ENCODE measurements around the gene CRKL. TPM values are rescaled to one million over a fixed set of nuclear protein-coding genes. Genes with fewer than 3 reads are reported as not detected.

The CRKL gene
- total RNA-seq, 1 experiment from 2014 or later, result 87.7 TPM

DNA sequence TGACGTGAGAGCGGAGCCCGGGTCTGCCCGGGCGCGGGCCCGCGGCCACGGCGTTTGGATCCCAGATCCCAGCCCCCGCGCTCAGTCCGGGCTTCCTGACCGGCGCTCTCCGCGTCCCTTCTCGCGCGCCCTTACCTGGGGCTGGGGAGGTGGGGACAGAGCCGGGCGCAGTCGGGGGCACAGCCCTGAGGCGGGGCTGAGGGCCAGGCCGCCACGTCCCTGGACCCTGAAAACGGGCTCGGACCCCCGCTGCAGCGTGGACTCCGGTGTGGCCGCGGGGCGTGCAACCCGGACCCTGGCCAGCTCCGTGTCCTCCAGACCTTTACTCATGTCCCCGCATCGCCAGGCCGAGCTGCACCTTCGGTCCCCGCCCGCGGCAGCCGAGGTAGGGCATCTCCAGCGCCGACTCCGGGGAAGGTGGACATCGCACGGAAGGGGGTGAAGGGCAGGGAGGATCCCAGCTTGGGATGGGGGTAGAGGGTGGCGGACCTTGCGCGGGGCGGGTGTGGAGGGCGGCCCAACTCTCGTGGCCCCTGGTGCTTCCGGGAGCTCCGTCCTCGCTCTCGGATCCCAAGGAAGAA, 40.0 kb downstream of the CRKL start:
- TF ChIP-seq CBX3 (IDR thresholded peaks at IDR 0.05; ENCODE audit: low read depth) (no peak), FOSL1 (IDR thresholded peaks at IDR 0.05; ENCODE audit: low read depth) (no peak), MAX (IDR thresholded peaks at IDR 0.05) (peak; percentile 34; the same call in 1 of the 2 replicates), POLR2A (IDR thresholded peaks at IDR 0.05; ENCODE audit: borderline replicate concordance, extremely low read depth, insufficient read depth, insufficient read length) (peak; percentile 19), ZFX (IDR thresholded peaks at IDR 0.05) (peak; percentile 58; the same call in 1 of the 2 replicates)

DNA sequence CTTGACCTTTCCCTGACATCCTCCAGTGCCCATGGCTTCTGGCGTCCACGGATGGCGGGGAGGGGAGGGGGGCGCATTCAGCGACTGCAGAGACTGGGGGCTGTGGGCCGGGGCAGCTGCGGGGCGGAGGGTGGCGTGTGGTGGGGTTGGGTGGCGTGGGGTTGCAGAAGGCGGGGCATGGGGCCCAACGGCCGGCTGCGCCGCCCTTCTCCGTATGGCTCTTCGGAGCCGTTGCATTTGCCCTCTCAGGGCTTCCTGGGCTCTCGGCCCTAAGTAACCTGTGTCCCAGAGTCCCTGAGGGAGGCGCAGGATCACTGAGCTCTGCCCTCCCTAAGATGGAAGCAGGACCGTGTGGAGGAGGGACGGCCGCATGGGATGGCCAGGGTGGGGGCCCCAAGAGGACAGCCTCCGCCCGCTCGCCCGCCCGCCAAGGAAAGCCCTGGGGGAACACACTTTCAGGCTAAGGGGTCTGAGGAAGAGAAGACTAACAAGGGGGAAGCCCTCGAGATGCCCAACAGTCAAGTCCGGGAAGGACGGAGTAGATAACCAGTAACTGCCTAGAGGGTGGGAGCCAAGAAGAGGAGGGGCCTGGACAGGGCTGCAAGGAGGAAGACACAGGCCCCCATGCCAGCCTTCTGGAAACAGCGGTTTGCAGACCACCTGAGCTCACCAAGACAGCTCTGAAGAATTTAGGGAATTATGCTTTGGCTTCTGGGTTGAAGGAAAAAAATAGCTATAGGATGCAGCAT, 40.6 kb downstream of the CRKL start:
- Histone ChIP-seq H3K79me2 (ENCODE audit: insufficient read depth, low read length) (peaks cover 21% of the 10 kb centered on the region), H4K20me1 (ENCODE audit: insufficient read depth) (no peaks in the 10 kb centered on the region), H2AFZ (ENCODE audit: low read depth, low read length, poor library complexity, severe bottlenecking) (peak overlapping the region; percentile 42), H3K4me3 (replicated peaks in 1 of 2; ENCODE audit: low read depth in 1 of 2, low read length in 2 of 2) (peak overlapping the region; percentile 81 to 98), H3K27me3 (ENCODE audit: insufficient read depth, low read length) (no peaks in the 10 kb centered on the region), H3K9me3 (ENCODE audit: control insufficient read depth in 1 of 2, insufficient read depth in 1 of 2, low read depth in 1 of 2, low read length in 2 of 2) (no peaks in the 10 kb centered on the region), H3K9me2 (ENCODE audit: insufficient read depth) (no peaks in the 10 kb centered on the region), H3K4me2 (ENCODE audit: low read length) (peak overlapping the region; percentile 96), H3K4me1 (ENCODE audit: control insufficient read depth in 1 of 2, insufficient read depth in 2 of 2, low read length in 2 of 2) (peaks cover 15 to 41% of the 10 kb centered on the region in 2 experiments), H3K9ac (ENCODE audit: low read length) (peak overlapping the region; percentile 96), H3K36me3 (ENCODE audit: control insufficient read depth in 1 of 2, insufficient read depth in 2 of 2, low read length in 2 of 2) (peaks cover 5% of the 10 kb centered on the region in 2 experiments; a peak in 3 of 4 replicates), H3K27ac (ENCODE audit: low read depth, low read length) (peak overlapping the region; percentile 96)
- peak; percentile 66 for ATAC-seq
- TF ChIP-seq POLR2A (IDR thresholded peaks at IDR 0.05; ENCODE audit: borderline replicate concordance, extremely low read depth, insufficient read depth, insufficient read length), result peak; percentile 51
- TF ChIP-seq SIN3A (IDR thresholded peaks at IDR 0.05; ENCODE audit: low read depth), result peak; percentile 52; the same call in 1 of the 2 replicates
- no peak for TF ChIP-seq JUND (IDR thresholded peaks at IDR 0.05)
- 0 out of 2 replicates have a peak, but pooled peaks have one; percentile 30 for TF ChIP-seq MAX (IDR thresholded peaks at IDR 0.05)
- TF ChIP-seq POLR2AphosphoS5 (IDR thresholded peaks at IDR 0.05; ENCODE audit: low read depth, low read length), result peak; percentile 45
- no peak for TF ChIP-seq EZH2 (IDR thresholded peaks at IDR 0.05)
- ChIA-PET POLR2A (interaction anchor here (0.6 to 3.3 kb wide), 6 partner anchors 10 to 140 kb away, joined by 4 to 21 read pairs (median 8); partner anchors contain the start of gene LZTR1), RAD21 (ENCODE audit: low non-redundant PET in 1 of 2, low total read pairs in 2 of 2, uncharacterized antibody in 2 of 2, unreplicated experiment in 2 of 2) (interaction anchor here in 1 of 2 experiments (0.8 kb wide), 1 partner anchor 72 kb away, joined by 3 read pairs; no protein-coding TSS in a partner anchor), CTCF (interaction anchor here (0.6 to 4.4 kb wide), 6 partner anchors 13 to 143 kb away, joined by 3 to 21 read pairs (median 6); partner anchors contain the start of genes CRKL and LZTR1)
- no TSS peak for BruUV-seq (replicated peaks)
- intact Hi-C loops (cut with micrococcal nuclease), result loop anchor here (5.0 kb wide), 1 partner anchor 41 kb away; the partner anchor contains the start of gene CRKL
- DNase-seq (ENCODE audit: low read depth, low spot score), result no peak

More for the DNA sequence above, 40.0 kb downstream of the CRKL start:
- peak overlapping the region; percentile 81 to 98 for H3K4me3 ChIP-seq (replicated peaks in 1 of 2; ENCODE audit: low read depth in 1 of 2, low read length in 2 of 2)
- no peaks in the 10 kb centered on the region for H3K27me3 ChIP-seq (ENCODE audit: insufficient read depth, low read length)
- peak overlapping the region; percentile 96 for H3K4me2 ChIP-seq (ENCODE audit: low read length)
- intact Hi-C loops (cut with micrococcal nuclease), result loop anchor here (5.0 kb wide), 1 partner anchor 40 kb away; the partner anchor contains the start of gene CRKL
- CTCF ChIA-PET, result interaction anchor here (0.6 to 4.4 kb wide), 11 partner anchors 10 to 153 kb away, joined by 3 to 21 read pairs (median 5); partner anchors contain the start of genes CRKL and LZTR1
- ATAC-seq, result peak; percentile 57
- H3K79me2 ChIP-seq (ENCODE audit: insufficient read depth, low read length), result peaks cover 28% of the 10 kb centered on the region
- H4K20me1 ChIP-seq (ENCODE audit: insufficient read depth), result peaks cover 2% of the 10 kb centered on the region; the same call in 1 of the 2 replicates
- H3K9ac ChIP-seq (ENCODE audit: low read length), result peak overlapping the region; percentile 96
- no peak for DNase-seq (ENCODE audit: low read depth, low spot score)
- no peaks in the 10 kb centered on the region for H3K9me3 ChIP-seq (ENCODE audit: control insufficient read depth in 1 of 2, insufficient read depth in 1 of 2, low read depth in 1 of 2, low read length in 2 of 2)
- peak overlapping the region; percentile 96 for H3K27ac ChIP-seq (ENCODE audit: low read depth, low read length)
- no TSS peak for BruUV-seq (replicated peaks)
- no peaks in the 10 kb centered on the region for H3K9me2 ChIP-seq (ENCODE audit: insufficient read depth)
- no peak overlapping the region for H2AFZ ChIP-seq (ENCODE audit: low read depth, low read length, poor library complexity, severe bottlenecking)
- POLR2A ChIA-PET, result interaction anchor here (0.6 to 3.3 kb wide), 8 partner anchors 11 to 141 kb away, joined by 3 to 21 read pairs (median 5); partner anchors contain the start of genes CRKL and LZTR1
- RAD21 ChIA-PET (ENCODE audit: low non-redundant PET in 1 of 2, low total read pairs in 2 of 2, uncharacterized antibody in 2 of 2, unreplicated experiment in 2 of 2), result interaction anchor here in 1 of 2 experiments (0.8 kb wide), 1 partner anchor 72 kb away, joined by 3 read pairs; no protein-coding TSS in a partner anchor
- peaks cover 6 to 12% of the 10 kb centered on the region in 2 experiments; a peak in 3 of 4 replicates for H3K36me3 ChIP-seq (ENCODE audit: control insufficient read depth in 1 of 2, insufficient read depth in 2 of 2, low read length in 2 of 2)
- peaks cover 15 to 41% of the 10 kb centered on the region in 2 experiments for H3K4me1 ChIP-seq (ENCODE audit: control insufficient read depth in 1 of 2, insufficient read depth in 2 of 2, low read length in 2 of 2)

Data from HCT116 (cell line).